ENCODE results near the gene LIMS1.

- TF ChIP-seq POLR2A (IDR thresholded peaks at IDR 0.05) (no peak), POLR2AphosphoS5 (IDR thresholded peaks at IDR 0.05) (no peak)
- TF ChIP-seq, protein P1, sequence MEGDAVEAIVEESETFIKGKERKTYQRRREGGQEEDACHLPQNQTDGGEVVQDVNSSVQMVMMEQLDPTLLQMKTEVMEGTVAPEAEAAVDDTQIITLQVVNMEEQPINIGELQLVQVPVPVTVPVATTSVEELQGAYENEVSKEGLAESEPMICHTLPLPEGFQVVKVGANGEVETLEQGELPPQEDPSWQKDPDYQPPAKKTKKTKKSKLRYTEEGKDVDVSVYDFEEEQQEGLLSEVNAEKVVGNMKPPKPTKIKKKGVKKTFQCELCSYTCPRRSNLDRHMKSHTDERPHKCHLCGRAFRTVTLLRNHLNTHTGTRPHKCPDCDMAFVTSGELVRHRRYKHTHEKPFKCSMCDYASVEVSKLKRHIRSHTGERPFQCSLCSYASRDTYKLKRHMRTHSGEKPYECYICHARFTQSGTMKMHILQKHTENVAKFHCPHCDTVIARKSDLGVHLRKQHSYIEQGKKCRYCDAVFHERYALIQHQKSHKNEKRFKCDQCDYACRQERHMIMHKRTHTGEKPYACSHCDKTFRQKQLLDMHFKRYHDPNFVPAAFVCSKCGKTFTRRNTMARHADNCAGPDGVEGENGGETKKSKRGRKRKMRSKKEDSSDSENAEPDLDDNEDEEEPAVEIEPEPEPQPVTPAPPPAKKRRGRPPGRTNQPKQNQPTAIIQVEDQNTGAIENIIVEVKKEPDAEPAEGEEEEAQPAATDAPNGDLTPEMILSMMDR (IDR thresholded peaks at IDR 0.05): no peak
Measured at GRCh38 chr2:108612514-108613183, 78.4 kb downstream of the LIMS1 start.

Data from prostate gland (tissue), 2 donors.